Liver (tissue), 9 donors: Measurements from ENCODE around the gene SIK3. TPM values are rescaled to one million over a fixed set of nuclear protein-coding genes. Genes with fewer than 3 reads are reported as not detected.

Source experiments
- DNase-seq: peaks from one replicate; pipeline ENCODE4 v3.0.0-alpha.2; 2017; ENCODE audit warnings: low spot score
- H3K27ac ChIP-seq, 2 donors: one replicate each; pipeline ENCODE4 v1.7.0; 2013; ENCODE audit warnings: inconsistent platforms in 2 of 2, low read length in 2 of 2, control low read depth in 1 of 2, low read depth in 1 of 2, mild to moderate bottlenecking in 1 of 2
- H3K27me3 ChIP-seq, 4 donors: one replicate each; pipeline versions ENCODE4 v1.6.1 to v1.7.0; 2013; ENCODE audit warnings: low read length in 3 of 4, inconsistent platforms in 1 of 4, mild to moderate bottlenecking in 1 of 4, moderate library complexity in 1 of 4; ENCODE audit not compliant: control insufficient read depth in 4 of 4, insufficient read depth in 4 of 4
- H3K36me3 ChIP-seq, 4 donors: one replicate each; pipeline versions ENCODE4 v1.6.1 to v1.7.0; 2013; ENCODE audit warnings: low read length in 3 of 4, mild to moderate bottlenecking in 3 of 4, low read depth in 1 of 4, moderate library complexity in 1 of 4; ENCODE audit not compliant: control insufficient read depth in 4 of 4, insufficient read depth in 3 of 4
- H3K4me1 ChIP-seq, 4 donors: one replicate each; pipeline versions ENCODE4 v1.6.1 to v1.7.0; 2013; ENCODE audit warnings: low read length in 3 of 4, mild to moderate bottlenecking in 3 of 4, moderate library complexity in 1 of 4; ENCODE audit not compliant: control insufficient read depth in 4 of 4, insufficient read depth in 4 of 4
- H3K4me3 ChIP-seq, 3 donors: one replicate each; pipeline versions ENCODE4 v1.6.1 to v1.7.0; 2013; ENCODE audit warnings: low read length in 3 of 3, control low read depth in 1 of 3, low read depth in 1 of 3, mild to moderate bottlenecking in 1 of 3
- H3K9ac ChIP-seq, 2 donors: one replicate each; pipeline ENCODE4 v1.7.0; 2013; ENCODE audit warnings: low read length in 2 of 2, mild to moderate bottlenecking in 2 of 2, moderate library complexity in 2 of 2, control low read depth in 1 of 2, low read depth in 1 of 2
- H3K9me3 ChIP-seq, 4 donors: one replicate each; pipeline versions ENCODE4 v1.6.1 to v1.7.0; 2013; ENCODE audit warnings: low read length in 3 of 4; ENCODE audit not compliant: control insufficient read depth in 4 of 4
- ATF3 ChIP-seq: IDR thresholded peaks from 2 replicates; pipeline ENCODE4 v1.6.1; 2016; ENCODE audit warnings: antibody characterized with exemption
- EGR1 ChIP-seq, 2 donors: IDR thresholded peaks; 2 replicates each; pipeline ENCODE4 v1.6.1; 2016 to 2018; ENCODE audit warnings: antibody characterized with exemption in 2 of 2, low read depth in 2 of 2
- FOXA1 ChIP-seq: IDR thresholded peaks from 2 replicates; pipeline ENCODE4 v1.6.1; 2016; ENCODE audit warnings: antibody characterized with exemption
- FOXA2 ChIP-seq: IDR thresholded peaks from 2 replicates; pipeline ENCODE4 v1.6.1; 2016; ENCODE audit warnings: antibody characterized with exemption
- GABPA ChIP-seq, 2 donors: IDR thresholded peaks in 1 of 2; conservative IDR thresholded peaks in 1 of 2; 2 replicates each; pipeline ENCODE4 v1.6.1; 2016; ENCODE audit warnings: antibody characterized with exemption in 2 of 2, mild to moderate bottlenecking in 1 of 2, moderate library complexity in 1 of 2
- HNF4A ChIP-seq, 2 donors: conservative IDR thresholded peaks; 2 replicates each; pipeline ENCODE4 v1.6.1; 2016; ENCODE audit warnings: antibody characterized with exemption in 2 of 2, mild to moderate bottlenecking in 2 of 2
- HNF4G ChIP-seq: IDR thresholded peaks from 2 replicates; pipeline ENCODE4 v1.6.1; 2016; ENCODE audit warnings: antibody characterized with exemption
- JUND ChIP-seq, 2 donors: IDR thresholded peaks; 2 replicates each; pipeline ENCODE4 v1.6.1; 2016; ENCODE audit warnings: antibody characterized with exemption in 2 of 2
- MAX ChIP-seq: IDR thresholded peaks from 2 replicates; pipeline ENCODE4 v1.6.1; 2016; ENCODE audit warnings: antibody characterized with exemption
- NR2F2 ChIP-seq: IDR thresholded peaks from 2 replicates; pipeline ENCODE4 v1.6.1; 2016; ENCODE audit warnings: antibody characterized with exemption
- RAD21 ChIP-seq, 2 donors: IDR thresholded peaks; 2 replicates each; pipeline ENCODE4 v1.6.1; 2016; ENCODE audit warnings: antibody characterized with exemption in 2 of 2, mild to moderate bottlenecking in 2 of 2
- RXRA ChIP-seq, 2 donors: IDR thresholded peaks; 2 replicates each; pipeline ENCODE4 v1.6.1; 2017 to 2018; ENCODE audit warnings: antibody characterized with exemption in 2 of 2, mild to moderate bottlenecking in 1 of 2
- SP1 ChIP-seq: IDR thresholded peaks from 2 replicates; pipeline ENCODE4 v1.6.1; 2018; ENCODE audit warnings: antibody characterized with exemption, mild to moderate bottlenecking
- TAF1 ChIP-seq: conservative IDR thresholded peaks from 2 replicates; pipeline ENCODE4 v1.6.1; 2016; ENCODE audit warnings: antibody characterized with exemption, mild to moderate bottlenecking
- YY1 ChIP-seq: IDR thresholded peaks from 2 replicates; pipeline ENCODE4 v1.6.1; 2016; ENCODE audit warnings: antibody characterized with exemption, mild to moderate bottlenecking
- ZBTB33 ChIP-seq: IDR thresholded peaks from 2 replicates; pipeline ENCODE4 v1.6.1; 2016; ENCODE audit warnings: antibody characterized with exemption
- WGBS: extraction: QIAGEN DNeasy Blood & Tissue Kit; methylation state at CpG from one replicate; pipeline ENCODE4 v1.1.7; 2013; 5-methylcytosine and 5-hydroxymethylcytosine counted together
- polyA plus RNA-seq, 2 donors: library from polyadenylated mRNA; stranded (reverse) in 1 of 2; unstranded in 1 of 2; fragments of 200-250 nt in 1 of 2; fragments of >200 nt in 1 of 2; fragmentation: Nextera tagmentation in 1 of 2; extraction: Ambion mirVana in 1 of 2; gene quantifications; one replicate each; pipeline versions ENCODE4 v1.2.1 to v1.2.3, GENCODE V29; 2013 to 2015
- total RNA-seq, 2 donors: library from RNA; depleted of rRNA; stranded (reverse); fragments of >200 nt; gene quantifications; one replicate each; pipeline ENCODE4 v1.2.3, GENCODE V29; 2014
- TF ChIP-seq, protein P1 (sequence below): IDR thresholded peaks from 2 replicates; pipeline ENCODE4 v1.6.1; 2016; ENCODE audit warnings: antibody characterized with exemption, mild to moderate bottlenecking
- TF ChIP-seq, protein P2 (sequence below): fragments of 150-350 bp; IDR thresholded peaks from 2 replicates; pipeline ENCODE4 v1.5.1; 2017; ENCODE audit warnings: improper control_type of control experiment, low read depth, low read length; ENCODE audit not compliant: missing input control
- donor health status: healthy.
- donor health status: healthy.
- donor health status: healthy.
- donor health status: healthy.
- donor health status: healthy.

The SIK3 gene
- total and polyA plus RNA-seq, 4 donors: 6.9 to 52.4 (median 14.4) TPM

DNA sequence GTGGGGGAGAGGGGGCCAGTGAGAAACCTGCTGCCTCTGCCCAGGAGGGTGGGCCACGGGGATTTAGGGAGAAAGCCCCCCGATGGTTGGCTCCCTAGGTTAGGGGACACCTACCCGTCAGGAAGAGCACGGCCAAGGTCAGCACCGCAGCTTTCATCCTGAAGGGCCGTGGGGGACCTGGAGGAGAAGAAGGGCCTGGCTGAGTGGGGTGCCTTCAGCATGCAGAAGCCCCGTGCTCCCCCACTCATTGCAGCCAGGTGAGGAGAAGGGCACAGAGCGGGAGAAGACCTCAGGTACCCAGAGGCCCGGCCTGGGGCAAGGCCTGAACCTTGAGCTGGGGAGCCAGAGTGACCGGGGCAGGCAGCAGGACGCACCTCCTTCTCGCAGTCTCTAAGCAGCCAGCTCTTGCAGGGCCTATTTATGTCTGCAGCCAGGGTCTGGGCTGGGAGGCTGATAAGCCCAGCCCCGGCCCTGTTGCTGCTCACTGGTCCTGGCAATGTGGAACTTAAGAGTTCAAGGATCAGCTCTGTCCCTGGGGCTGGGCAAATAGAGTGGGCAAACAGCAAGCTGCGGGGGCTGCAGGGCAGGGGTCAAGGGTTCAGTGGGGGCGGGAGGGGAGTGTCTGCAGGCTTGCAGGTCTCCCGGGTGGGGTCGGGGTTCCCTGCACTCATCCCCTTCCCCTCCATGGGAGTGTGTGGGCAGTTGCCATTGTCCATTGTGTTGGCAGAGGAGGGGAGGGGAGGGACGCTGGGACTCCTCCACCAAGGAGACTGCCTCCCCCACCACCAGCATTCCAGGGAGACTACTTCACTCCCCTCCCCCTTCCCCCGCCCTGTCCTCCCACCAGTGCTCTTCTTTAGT, 260.8 kb downstream of the SIK3 start, which contains the start of gene APOA1:
APOA1 (minus strand) TSS at position 392 of the 861 bp plus-strand sequence; CDS start at position 157, 235 bp downstream.
- peaks cover 21 to 82% (median 51%) of the 10 kb centered on the region in 4 donors for H3K4me1 ChIP-seq
- DNase-seq: peak; percentile 76
- H3K27me3 ChIP-seq: no peaks in the 10 kb centered on the region
- WGBS: 33% methylated on average over 19 of the region's 19 CpGs
- H3K36me3 ChIP-seq: no peaks in the 10 kb centered on the region
- H3K9me3 ChIP-seq: no peaks in the 10 kb centered on the region
- H3K4me3 ChIP-seq: peak within 1 kb of the TSS; percentile 58 to 73 (median 59)
- TF ChIP-seq TAF1 (peak; percentile 97), GABPA (IDR thresholded peaks at IDR 0.05 in 1 of 2, conservative IDR thresholded peaks at IDR 0.05 in 1 of 2) (no peak), ZBTB33 (no peak), HNF4G (peak; percentile 23), EGR1 (IDR thresholded peaks at IDR 0.05; ENCODE audit: low read depth in 2 of 2) (peak; percentile 81 to 89), MAX (peak; percentile 60), RXRA (IDR thresholded peaks at IDR 0.05) (peak; percentile 88 to 93), NR2F2 (peak; percentile 63), SP1 (peak; percentile 88), FOXA2 (no peak), YY1 (peak; percentile 86), HNF4A (conservative IDR thresholded peaks at IDR 0.05) (peak; percentile 88 to 93), ATF3 (peak; percentile 52), FOXA1 (no peak), RAD21 (IDR thresholded peaks at IDR 0.05) (peak; percentile 49 to 68), JUND (IDR thresholded peaks at IDR 0.05) (peak in 1 of 2 donors; percentile 15)
- TF ChIP-seq, protein P1, sequence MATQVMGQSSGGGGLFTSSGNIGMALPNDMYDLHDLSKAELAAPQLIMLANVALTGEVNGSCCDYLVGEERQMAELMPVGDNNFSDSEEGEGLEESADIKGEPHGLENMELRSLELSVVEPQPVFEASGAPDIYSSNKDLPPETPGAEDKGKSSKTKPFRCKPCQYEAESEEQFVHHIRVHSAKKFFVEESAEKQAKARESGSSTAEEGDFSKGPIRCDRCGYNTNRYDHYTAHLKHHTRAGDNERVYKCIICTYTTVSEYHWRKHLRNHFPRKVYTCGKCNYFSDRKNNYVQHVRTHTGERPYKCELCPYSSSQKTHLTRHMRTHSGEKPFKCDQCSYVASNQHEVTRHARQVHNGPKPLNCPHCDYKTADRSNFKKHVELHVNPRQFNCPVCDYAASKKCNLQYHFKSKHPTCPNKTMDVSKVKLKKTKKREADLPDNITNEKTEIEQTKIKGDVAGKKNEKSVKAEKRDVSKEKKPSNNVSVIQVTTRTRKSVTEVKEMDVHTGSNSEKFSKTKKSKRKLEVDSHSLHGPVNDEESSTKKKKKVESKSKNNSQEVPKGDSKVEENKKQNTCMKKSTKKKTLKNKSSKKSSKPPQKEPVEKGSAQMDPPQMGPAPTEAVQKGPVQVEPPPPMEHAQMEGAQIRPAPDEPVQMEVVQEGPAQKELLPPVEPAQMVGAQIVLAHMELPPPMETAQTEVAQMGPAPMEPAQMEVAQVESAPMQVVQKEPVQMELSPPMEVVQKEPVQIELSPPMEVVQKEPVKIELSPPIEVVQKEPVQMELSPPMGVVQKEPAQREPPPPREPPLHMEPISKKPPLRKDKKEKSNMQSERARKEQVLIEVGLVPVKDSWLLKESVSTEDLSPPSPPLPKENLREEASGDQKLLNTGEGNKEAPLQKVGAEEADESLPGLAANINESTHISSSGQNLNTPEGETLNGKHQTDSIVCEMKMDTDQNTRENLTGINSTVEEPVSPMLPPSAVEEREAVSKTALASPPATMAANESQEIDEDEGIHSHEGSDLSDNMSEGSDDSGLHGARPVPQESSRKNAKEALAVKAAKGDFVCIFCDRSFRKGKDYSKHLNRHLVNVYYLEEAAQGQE: peak; percentile 92
- TF ChIP-seq, protein P2, sequence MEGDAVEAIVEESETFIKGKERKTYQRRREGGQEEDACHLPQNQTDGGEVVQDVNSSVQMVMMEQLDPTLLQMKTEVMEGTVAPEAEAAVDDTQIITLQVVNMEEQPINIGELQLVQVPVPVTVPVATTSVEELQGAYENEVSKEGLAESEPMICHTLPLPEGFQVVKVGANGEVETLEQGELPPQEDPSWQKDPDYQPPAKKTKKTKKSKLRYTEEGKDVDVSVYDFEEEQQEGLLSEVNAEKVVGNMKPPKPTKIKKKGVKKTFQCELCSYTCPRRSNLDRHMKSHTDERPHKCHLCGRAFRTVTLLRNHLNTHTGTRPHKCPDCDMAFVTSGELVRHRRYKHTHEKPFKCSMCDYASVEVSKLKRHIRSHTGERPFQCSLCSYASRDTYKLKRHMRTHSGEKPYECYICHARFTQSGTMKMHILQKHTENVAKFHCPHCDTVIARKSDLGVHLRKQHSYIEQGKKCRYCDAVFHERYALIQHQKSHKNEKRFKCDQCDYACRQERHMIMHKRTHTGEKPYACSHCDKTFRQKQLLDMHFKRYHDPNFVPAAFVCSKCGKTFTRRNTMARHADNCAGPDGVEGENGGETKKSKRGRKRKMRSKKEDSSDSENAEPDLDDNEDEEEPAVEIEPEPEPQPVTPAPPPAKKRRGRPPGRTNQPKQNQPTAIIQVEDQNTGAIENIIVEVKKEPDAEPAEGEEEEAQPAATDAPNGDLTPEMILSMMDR: no peak
- H3K27ac ChIP-seq: peak within 1 kb of the TSS; percentile 86 to 94
- peak within 1 kb of the TSS; percentile 48 to 81 for H3K9ac ChIP-seq
